H1 (cell line): ENCODE measurements around the gene HRH1. TPM values are rescaled to one million over a fixed set of nuclear protein-coding genes. Genes with fewer than 3 reads are reported as not detected.
"Not testable (repeated sequence)": the region's sequence is repeated elsewhere in the genome, so short reads cannot be mapped to it uniquely, and the experiment has no call there.

Experiments
- CTCF ChIA-PET: fragments of 300-600 bp; sonication (Branson Sonifier 250); formaldehyde crosslinking; loops from one replicate; lab custom pipeline; 2021; ENCODE audit not compliant: partially characterized antibody; lab: Charles Lee
- POLR2A ChIA-PET: fragments of 300-600 bp; sonication (Branson Sonifier 250); formaldehyde crosslinking; loops from one replicate; lab custom pipeline; 2021; ENCODE audit warnings: inconsistent platforms; ENCODE audit not compliant: partially characterized antibody; lab: Charles Lee
- DNase-seq, 2 experiments: peaks; one replicate each; pipeline versions ENCODE4 v3.0.0 to v3.0.0-alpha.2; 2010 to 2022; ENCODE audit warnings: low spot score in 2 of 2, low read depth in 1 of 2, mixed read lengths in 1 of 2
- FAIRE-seq: peaks from 2 replicates; lab custom pipeline; 2011; peaks lifted over from hg19 to GRCh38; lab: Jason Lieb, UNC
- H2AFZ ChIP-seq: 2 replicates; pipeline ENCODE4 v1.8.1; 2012; ENCODE audit warnings: low read length, inconsistent platforms
- H2AK5ac ChIP-seq: 2 replicates; pipeline ENCODE4 v1.6.1; 2013; ENCODE audit warnings: low read depth, low read length
- H2BK120ac ChIP-seq: replicated peaks from 2 replicates; pipeline ENCODE3; 2013; ENCODE audit warnings: low read depth, low read length, inconsistent platforms
- H2BK12ac ChIP-seq: 2 replicates; pipeline ENCODE4 v1.6.1; 2013; ENCODE audit warnings: low read depth, low read length
- H2BK15ac ChIP-seq: 2 replicates; pipeline ENCODE4 v1.6.1; 2013; ENCODE audit warnings: low read length
- H2BK20ac ChIP-seq: 2 replicates; pipeline ENCODE4 v1.6.1; 2013; ENCODE audit warnings: low read length
- H2BK5ac ChIP-seq: 2 replicates; pipeline ENCODE4 v1.6.1; 2013; ENCODE audit warnings: low read depth, low read length
- H3K14ac ChIP-seq: 2 replicates; pipeline ENCODE4 v1.6.1; 2013; ENCODE audit warnings: inconsistent platforms; ENCODE audit not compliant: insufficient read length
- H3K18ac ChIP-seq: 2 replicates; pipeline ENCODE4 v1.6.1; 2013; ENCODE audit warnings: low read length; ENCODE audit errors: extremely low read depth
- H3K23ac ChIP-seq: 2 replicates; pipeline ENCODE4 v1.6.1; 2013; ENCODE audit warnings: inconsistent platforms; ENCODE audit not compliant: insufficient read length
- H3K23me2 ChIP-seq: 2 replicates; pipeline ENCODE4 v1.6.1; 2013; ENCODE audit warnings: low read depth, low read length
- H3K27ac ChIP-seq: 2 replicates; pipeline ENCODE4 v1.6.1; 2011; ENCODE audit warnings: low read depth, low read length, inconsistent platforms
- H3K27me3 ChIP-seq, 4 experiments: replicated peaks in 1 of 4; 1 replicate in 1 of 4; 2 replicates in 3 of 4; pipeline versions ENCODE4 v1.6.1 to v1.8.1; 2011 to 2013; ENCODE audit warnings: low read length in 3 of 4, mild to moderate bottlenecking in 3 of 4, inconsistent platforms in 2 of 4, mixed read lengths in 2 of 4, moderate library complexity in 1 of 4; ENCODE audit not compliant: control insufficient read depth in 3 of 4, insufficient read depth in 3 of 4; ENCODE audit errors: extremely low read depth in 1 of 4
- H3K36me3 ChIP-seq, 4 experiments: 2 replicates each; pipeline versions ENCODE4 v1.6.1 to v1.8.1; 2011 to 2013; ENCODE audit warnings: mild to moderate bottlenecking in 4 of 4, low read length in 3 of 4, moderate library complexity in 2 of 4, control low read depth in 1 of 4, inconsistent platforms in 1 of 4; ENCODE audit not compliant: insufficient read depth in 4 of 4, control insufficient read depth in 2 of 4
- H3K4ac ChIP-seq: replicated peaks from 2 replicates; pipeline ENCODE3; 2013; ENCODE audit warnings: low read length, low read depth, mixed read lengths, inconsistent platforms; ENCODE audit not compliant: insufficient read length
- H3K4me1 ChIP-seq, 4 experiments: replicated peaks in 1 of 4; 1 replicate in 1 of 4; 2 replicates in 3 of 4; pipeline versions ENCODE4 v1.6.1 to v1.8.1; 2011 to 2013; ENCODE audit warnings: low read length in 3 of 4, inconsistent platforms in 2 of 4, mixed read lengths in 1 of 4; ENCODE audit not compliant: insufficient read depth in 4 of 4, control insufficient read depth in 3 of 4
- H3K4me2 ChIP-seq, 2 experiments: 2 replicates each; pipeline versions ENCODE4 v1.6.1 to v1.8.1; 2011 to 2013; ENCODE audit warnings: low read depth in 2 of 2, low read length in 2 of 2, control low read depth in 1 of 2, inconsistent platforms in 1 of 2, mild to moderate bottlenecking in 1 of 2; ENCODE audit not compliant: insufficient read depth in 1 of 2
- H3K4me3 ChIP-seq, 4 experiments: fragments of 200-600, 300-600 bp in 1 of 4; sonication (generic), shearing (Covaris generic), sonication (Bioruptor Twin) in 1 of 4; 2 replicates each; pipeline versions ENCODE4 v1.5.1 to v1.8.1; 2011 to 2016; ENCODE audit warnings: low read length in 4 of 4, low read depth in 3 of 4, control low read depth in 2 of 4, inconsistent platforms in 2 of 4, mild to moderate bottlenecking in 2 of 4, mixed read lengths in 1 of 4, moderate library complexity in 1 of 4; ENCODE audit not compliant: insufficient read depth in 2 of 4; ENCODE audit errors: extremely low read depth in 1 of 4
- H3K56ac ChIP-seq: replicated peaks from 2 replicates; pipeline ENCODE3; 2013; ENCODE audit warnings: low read depth, mild to moderate bottlenecking, mixed read lengths, low read length, inconsistent platforms; ENCODE audit not compliant: insufficient read length
- H3K79me1 ChIP-seq: 2 replicates; pipeline ENCODE4 v1.6.1; 2013; ENCODE audit warnings: low read depth, low read length, control low read depth
- H3K79me2 ChIP-seq, 2 experiments: 2 replicates each; pipeline versions ENCODE4 v1.6.1 to v1.8.1; 2012 to 2013; ENCODE audit warnings: low read length in 2 of 2, mild to moderate bottlenecking in 2 of 2, inconsistent platforms in 1 of 2; ENCODE audit not compliant: insufficient read depth in 2 of 2, control insufficient read depth in 1 of 2
- H3K9ac ChIP-seq, 4 experiments: replicated peaks in 1 of 4; 1 replicate in 1 of 4; 2 replicates in 3 of 4; pipeline versions ENCODE4 v1.6.1 to v1.8.1; 2011 to 2013; ENCODE audit warnings: low read depth in 3 of 4, low read length in 3 of 4, control low read depth in 2 of 4, mild to moderate bottlenecking in 2 of 4, moderate library complexity in 2 of 4, inconsistent platforms in 1 of 4; ENCODE audit errors: extremely low read depth in 1 of 4
- H3K9me3 ChIP-seq, 2 experiments: 2 replicates each; pipeline versions ENCODE4 v1.6.1 to v1.8.1; 2012 to 2013; ENCODE audit warnings: mild to moderate bottlenecking in 2 of 2, moderate library complexity in 2 of 2, control low read depth in 1 of 2, inconsistent platforms in 1 of 2, low read depth in 1 of 2, low read length in 1 of 2, mixed read lengths in 1 of 2; ENCODE audit not compliant: insufficient read depth in 2 of 2
- H4K20me1 ChIP-seq, 2 experiments: replicated peaks in 1 of 2; 2 replicates each; pipeline versions ENCODE3 to v1.8.1; 2011 to 2013; ENCODE audit warnings: inconsistent platforms in 2 of 2, low read length in 2 of 2, mild to moderate bottlenecking in 1 of 2; ENCODE audit not compliant: insufficient read depth in 2 of 2, control insufficient read depth in 1 of 2
- H4K5ac ChIP-seq: 2 replicates; pipeline ENCODE4 v1.6.1; 2013; ENCODE audit warnings: low read length, low read depth, mixed read lengths, inconsistent platforms; ENCODE audit not compliant: insufficient read length
- H4K8ac ChIP-seq: 2 replicates; pipeline ENCODE4 v1.8.0; 2013; ENCODE audit warnings: mild to moderate bottlenecking, moderate library complexity, low read length, inconsistent platforms; ENCODE audit not compliant: insufficient read depth; ENCODE audit errors: extremely low read depth
- H4K91ac ChIP-seq: replicated peaks from 2 replicates; pipeline ENCODE3; 2013; ENCODE audit warnings: low read length, mixed read lengths, inconsistent platforms; ENCODE audit not compliant: insufficient read length
- WGBS, 2 experiments: shearing (Covaris generic) in 1 of 2; methylation state at CpG; one replicate each; pipeline versions ENCODE4 v1.1.6 to v1.1.7; 2013 to 2015; ENCODE audit warnings: low lambda C conversion rate in 2 of 2, mixed read lengths in 2 of 2, inconsistent platforms in 1 of 2, low coverage in 1 of 2, missing lambda C conversion rate in 1 of 2; ENCODE audit not compliant: insufficient replicate concordance in 2 of 2, insufficient coverage in 1 of 2, insufficient read length in 1 of 2; ENCODE audit errors: extremely low coverage in 1 of 2, missing lambda C conversion rate in 1 of 2; 5-methylcytosine and 5-hydroxymethylcytosine counted together
- polyA plus RNA-seq, 7 experiments: library from polyadenylated mRNA; depleted of rRNA in 3 of 7; stranded (reverse) in 5 of 7; unstranded in 2 of 7; fragments of >200 nt in 5 of 7; fragments of 200-250 nt in 2 of 7; gene quantifications; 1 replicate in 5 of 7; 2 replicates in 1 of 7; 4 replicates in 1 of 7; pipeline versions ENCODE4 v1.2.1 to v1.2.3, GENCODE V29; 2011 to 2013; ENCODE audit warnings: missing spikeins in 2 of 7, mixed read lengths in 2 of 7
- total RNA-seq: library from RNA; stranded (reverse); fragmentation: NEBNext Ultra II Directional; extraction: Animal tissue kit (Norgen Biotek cat#: 25700); gene quantifications from 2 replicates; pipeline ENCODE4 v1.2.1, GENCODE V29; 2021

Gene HRH1
- total and polyA plus RNA-seq, 2 of the 8 experiments (the other 6 are each of a cell fraction or from before 2014, with no cell fraction given), result 0.11 TPM; not detected in 1

GRCh38 chr3:11255537-11255936 is 101.2 kb downstream of the HRH1 start:
- not testable (repeated sequence) for H4K91ac ChIP-seq, H2BK120ac ChIP-seq, H3K27me3 ChIP-seq, H3K27ac ChIP-seq, H4K8ac ChIP-seq, H2BK20ac ChIP-seq, H3K4me3 ChIP-seq, H3K79me1 ChIP-seq, H3K23me2 ChIP-seq, H2BK15ac ChIP-seq, H2AK5ac ChIP-seq, H3K23ac ChIP-seq, FAIRE-seq, H2BK5ac ChIP-seq, H3K79me2 ChIP-seq, H3K14ac ChIP-seq, H4K20me1 ChIP-seq, H4K5ac ChIP-seq, H3K4me2 ChIP-seq, H3K4ac ChIP-seq, H3K9me3 ChIP-seq, H2AFZ ChIP-seq, DNase-seq, H2BK12ac ChIP-seq, H3K36me3 ChIP-seq, H3K56ac ChIP-seq, H3K18ac ChIP-seq, H3K4me1 ChIP-seq, H3K9ac ChIP-seq
- POLR2A ChIA-PET, result interaction anchor here (1.8 kb wide), 1 partner anchor 17 kb away, joined by 7 read pairs; the partner anchor contains the start of gene ATG7
- CTCF ChIA-PET, result interaction anchor here (0.9 to 1.0 kb wide), 2 partner anchors 17 to 19 kb away, joined by 3 to 4 read pairs; no protein-coding TSS in a partner anchor
- 91% methylated on average over 5 of the region's 5 CpGs; no CpG with 5 or more reads in 1 of the 2 experiments for WGBS, 2 experiments
